ENCODE data around the gene LYPD1. TPM values are rescaled to one million over a fixed set of nuclear protein-coding genes. Genes with fewer than 3 reads are reported as not detected.

LYPD1 gene
- total RNA-seq (2022), result 15.8 and 34.3 TPM in 2 replicates
- percentile 58 among the genes with signal in this experiment for Bru-seq, nascent RNA
- percentile 66 among the genes with signal in this experiment for BruChase-seq, experiment 1, labeled RNA remaining after a 6-hour chase
- BruChase-seq, experiment 2, labeled RNA remaining after a 2-hour chase, result percentile 68 among the genes with signal in this experiment
- long read RNA-seq, transcript LYPD1-202 (3 exons, 1,891 nt), result major isoform, 22 of 40 reads
- long read RNA-seq, partial matches to known transcripts, result 0 of 40 reads
- long read RNA-seq, other reads (novel, unspliced or antisense), result 15 of 40 reads

GRCh38 chr2:132669908-132670495 is at the start of gene LYPD1:
Gene LYPD1, minus strand, starts transcription at chr2:132670205. Its CDS starts 273 bp downstream, at chr2:132669932.
- peak within 1 kb of the TSS; percentile 85 for H3K4me3 Mint-ChIP-seq (ENCODE audit: low read depth, unreplicated experiment)
- H3K4me1 Mint-ChIP-seq (ENCODE audit: low read depth, unreplicated experiment), result peaks cover 8% of the 10 kb centered on the region
- no TSS peak for BruUV-seq (replicated peaks)
- H3K36me3 Mint-ChIP-seq (ENCODE audit: insufficient read depth, unreplicated experiment), result peaks cover 38% of the 10 kb centered on the region
- CTCF ChIA-PET, result interaction anchor here (0.7 to 1.6 kb wide), 4 partner anchors 37 to 502 kb away, joined by 3 to 13 read pairs (median 4); no protein-coding TSS in a partner anchor
- no peaks in the 10 kb centered on the region for H3K27me3 Mint-ChIP-seq (ENCODE audit: unreplicated experiment)
- no peaks in the 10 kb centered on the region for H3K9me3 Mint-ChIP-seq (ENCODE audit: low read depth, unreplicated experiment)
- peak within 1 kb of the TSS; percentile 57 for H3K27ac Mint-ChIP-seq (ENCODE audit: unreplicated experiment)
- intact Hi-C loops (cut with micrococcal nuclease; ENCODE audit: unreplicated experiment), result loop anchor here (2.0 to 10.0 kb wide), 12 partner anchors 123 to 1175 kb away; partner anchors contain the start of genes GPR39 and NCKAP5
- peak; percentile 58 for DNase-seq
- TF ChIP-seq, protein P1, sequence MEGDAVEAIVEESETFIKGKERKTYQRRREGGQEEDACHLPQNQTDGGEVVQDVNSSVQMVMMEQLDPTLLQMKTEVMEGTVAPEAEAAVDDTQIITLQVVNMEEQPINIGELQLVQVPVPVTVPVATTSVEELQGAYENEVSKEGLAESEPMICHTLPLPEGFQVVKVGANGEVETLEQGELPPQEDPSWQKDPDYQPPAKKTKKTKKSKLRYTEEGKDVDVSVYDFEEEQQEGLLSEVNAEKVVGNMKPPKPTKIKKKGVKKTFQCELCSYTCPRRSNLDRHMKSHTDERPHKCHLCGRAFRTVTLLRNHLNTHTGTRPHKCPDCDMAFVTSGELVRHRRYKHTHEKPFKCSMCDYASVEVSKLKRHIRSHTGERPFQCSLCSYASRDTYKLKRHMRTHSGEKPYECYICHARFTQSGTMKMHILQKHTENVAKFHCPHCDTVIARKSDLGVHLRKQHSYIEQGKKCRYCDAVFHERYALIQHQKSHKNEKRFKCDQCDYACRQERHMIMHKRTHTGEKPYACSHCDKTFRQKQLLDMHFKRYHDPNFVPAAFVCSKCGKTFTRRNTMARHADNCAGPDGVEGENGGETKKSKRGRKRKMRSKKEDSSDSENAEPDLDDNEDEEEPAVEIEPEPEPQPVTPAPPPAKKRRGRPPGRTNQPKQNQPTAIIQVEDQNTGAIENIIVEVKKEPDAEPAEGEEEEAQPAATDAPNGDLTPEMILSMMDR (IDR thresholded peaks at IDR 0.05; ENCODE audit: unreplicated experiment), result no peak

DNA sequence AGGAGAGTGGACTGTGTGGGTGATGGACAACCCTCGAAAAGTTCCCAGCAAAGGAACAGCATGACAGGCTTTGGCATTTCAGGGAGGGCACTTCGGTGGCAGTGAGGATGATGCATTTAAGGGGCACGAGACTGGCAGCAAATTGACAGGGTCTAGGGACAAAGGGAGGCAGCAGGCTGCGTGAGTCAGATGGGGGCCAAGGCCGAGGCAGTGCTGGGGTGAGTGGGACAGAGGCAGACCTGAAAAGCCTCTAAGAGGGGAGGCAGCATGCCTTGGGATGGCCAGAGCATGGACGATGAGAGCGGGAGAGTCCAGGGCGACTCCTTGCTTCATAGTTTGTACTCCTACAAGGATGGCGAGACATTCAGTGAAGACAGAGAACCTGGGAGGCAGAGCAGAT is 49.5 kb upstream of the LYPD1 start:
- CTCF ChIA-PET, result no interaction called here
- Mint-ChIP-seq H3K27me3 (ENCODE audit: unreplicated experiment) (peaks cover 46% of the 10 kb centered on the region), H3K4me1 (ENCODE audit: low read depth, unreplicated experiment) (no peaks in the 10 kb centered on the region), H3K4me3 (ENCODE audit: low read depth, unreplicated experiment) (no peak overlapping the region), H3K27ac (ENCODE audit: unreplicated experiment) (no peak overlapping the region), H3K9me3 (ENCODE audit: low read depth, unreplicated experiment) (no peaks in the 10 kb centered on the region), H3K36me3 (ENCODE audit: insufficient read depth, unreplicated experiment) (no peaks in the 10 kb centered on the region)
- TF ChIP-seq, protein P1 (IDR thresholded peaks at IDR 0.05; ENCODE audit: unreplicated experiment), result no peak
- intact Hi-C loops (cut with micrococcal nuclease; ENCODE audit: unreplicated experiment), result no loop called here
- no peak for DNase-seq
- BruUV-seq (replicated peaks), result no TSS peak

DNA sequence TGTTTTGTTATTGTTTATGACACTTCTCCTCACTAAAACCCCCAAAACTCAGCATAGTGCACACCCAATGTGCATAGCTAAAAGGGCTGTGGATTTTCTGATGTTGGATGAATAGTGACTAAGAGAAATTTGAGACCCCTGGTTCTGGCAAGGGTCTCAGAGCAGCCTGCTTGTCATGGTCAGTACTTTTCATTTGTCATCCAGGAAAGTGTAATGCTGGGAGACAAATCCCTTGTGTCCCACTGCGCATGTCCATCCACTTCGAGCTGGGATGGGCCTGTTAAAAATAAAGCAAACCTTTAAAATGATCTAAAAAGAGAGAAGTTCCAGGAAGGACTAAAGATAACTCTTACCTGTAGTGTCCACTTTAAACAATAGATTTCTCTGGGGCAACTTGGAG is 46.9 kb upstream of the LYPD1 start:
- CTCF ChIA-PET, result no interaction called here
- Mint-ChIP-seq H3K9me3 (ENCODE audit: low read depth, unreplicated experiment) (no peaks in the 10 kb centered on the region), H3K27ac (ENCODE audit: unreplicated experiment) (no peak overlapping the region), H3K4me1 (ENCODE audit: low read depth, unreplicated experiment) (no peaks in the 10 kb centered on the region), H3K27me3 (ENCODE audit: unreplicated experiment) (peaks cover 46% of the 10 kb centered on the region), H3K36me3 (ENCODE audit: insufficient read depth, unreplicated experiment) (no peaks in the 10 kb centered on the region), H3K4me3 (ENCODE audit: low read depth, unreplicated experiment) (no peak overlapping the region)
- no peak for DNase-seq
- TF ChIP-seq, protein P1 (IDR thresholded peaks at IDR 0.05; ENCODE audit: unreplicated experiment), result no peak
- no TSS peak for BruUV-seq (replicated peaks)
- intact Hi-C loops (cut with micrococcal nuclease; ENCODE audit: unreplicated experiment), result no loop called here

GRCh38 chr2:132715386-132716351 is 45.7 kb upstream of the LYPD1 start:
- BruUV-seq (replicated peaks), result no TSS peak
- DNase-seq, result no peak
- Mint-ChIP-seq H3K4me1 (ENCODE audit: low read depth, unreplicated experiment) (no peaks in the 10 kb centered on the region), H3K9me3 (ENCODE audit: low read depth, unreplicated experiment) (no peaks in the 10 kb centered on the region), H3K27me3 (ENCODE audit: unreplicated experiment) (peaks cover 46% of the 10 kb centered on the region), H3K4me3 (ENCODE audit: low read depth, unreplicated experiment) (no peak overlapping the region), H3K27ac (ENCODE audit: unreplicated experiment) (no peak overlapping the region), H3K36me3 (ENCODE audit: insufficient read depth, unreplicated experiment) (no peaks in the 10 kb centered on the region)
- intact Hi-C loops (cut with micrococcal nuclease; ENCODE audit: unreplicated experiment), result no loop called here
- CTCF ChIA-PET, result interaction anchor here (0.6 kb wide), 1 partner anchor 60 kb away, joined by 3 read pairs; no protein-coding TSS in a partner anchor
- TF ChIP-seq, protein P1 (IDR thresholded peaks at IDR 0.05; ENCODE audit: unreplicated experiment), result no peak

All from Calu3 (cell line).